ENCODE measurements around the gene ACOT7.

The ACOT7 gene

DNA sequence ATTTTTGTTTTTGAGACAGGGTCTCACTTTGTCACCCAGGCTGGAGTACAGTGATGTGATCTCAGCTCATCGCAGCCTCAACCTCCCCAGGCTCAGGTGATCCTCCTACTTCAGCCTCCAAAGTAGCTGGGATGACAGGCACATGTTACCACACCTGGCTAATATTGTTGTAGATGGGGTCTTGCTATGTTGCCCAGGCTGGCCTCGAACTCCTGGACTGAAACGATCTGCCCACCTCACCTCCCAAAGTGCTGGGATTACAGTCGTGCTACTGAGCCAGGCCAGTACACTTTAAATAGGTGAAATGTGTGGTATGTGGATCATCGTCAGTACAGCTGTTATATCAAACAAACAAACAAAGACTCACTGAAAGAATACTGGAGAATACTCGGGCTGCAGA, 97.7 kb downstream of the ACOT7 start:
- ATAC-seq (ENCODE audit: insufficient read depth, low read depth) = no peak

GRCh38 chr1:6294890-6295556, 98.5 kb downstream of the ACOT7 start:
- Histone ChIP-seq H3K4me2 (ENCODE audit: insufficient read depth, low read length) (no peak overlapping the region), H3K9ac (ENCODE audit: low read depth, low read length) (no peak overlapping the region), H3K9me3 (ENCODE audit: insufficient read depth, low read length, severe bottlenecking) (no peaks in the 10 kb centered on the region), H4K20me1 (ENCODE audit: insufficient read depth, low read length) (peaks cover 35% of the 10 kb centered on the region), H3K36me3 (ENCODE audit: insufficient read depth, low read length) (peaks cover 75% of the 10 kb centered on the region), H2AFZ (ENCODE audit: low read depth, low read length) (no peak overlapping the region), H3K27ac (ENCODE audit: low read length) (no peak overlapping the region), H3K4me1 (ENCODE audit: insufficient read depth, low read length) (no peaks in the 10 kb centered on the region), H3K4me3 (ENCODE audit: low read depth in 1 of 2, low read length in 2 of 2) (no peak overlapping the region), H3K27me3 (ENCODE audit: insufficient read depth, low read length, poor library complexity) (no peaks in the 10 kb centered on the region), H3K79me2 (ENCODE audit: insufficient read depth, low read length) (no peaks in the 10 kb centered on the region)
- no peak for DNase-seq
- ATAC-seq (ENCODE audit: insufficient read depth, low read depth) = no peak
- TF ChIP-seq, protein P1, sequence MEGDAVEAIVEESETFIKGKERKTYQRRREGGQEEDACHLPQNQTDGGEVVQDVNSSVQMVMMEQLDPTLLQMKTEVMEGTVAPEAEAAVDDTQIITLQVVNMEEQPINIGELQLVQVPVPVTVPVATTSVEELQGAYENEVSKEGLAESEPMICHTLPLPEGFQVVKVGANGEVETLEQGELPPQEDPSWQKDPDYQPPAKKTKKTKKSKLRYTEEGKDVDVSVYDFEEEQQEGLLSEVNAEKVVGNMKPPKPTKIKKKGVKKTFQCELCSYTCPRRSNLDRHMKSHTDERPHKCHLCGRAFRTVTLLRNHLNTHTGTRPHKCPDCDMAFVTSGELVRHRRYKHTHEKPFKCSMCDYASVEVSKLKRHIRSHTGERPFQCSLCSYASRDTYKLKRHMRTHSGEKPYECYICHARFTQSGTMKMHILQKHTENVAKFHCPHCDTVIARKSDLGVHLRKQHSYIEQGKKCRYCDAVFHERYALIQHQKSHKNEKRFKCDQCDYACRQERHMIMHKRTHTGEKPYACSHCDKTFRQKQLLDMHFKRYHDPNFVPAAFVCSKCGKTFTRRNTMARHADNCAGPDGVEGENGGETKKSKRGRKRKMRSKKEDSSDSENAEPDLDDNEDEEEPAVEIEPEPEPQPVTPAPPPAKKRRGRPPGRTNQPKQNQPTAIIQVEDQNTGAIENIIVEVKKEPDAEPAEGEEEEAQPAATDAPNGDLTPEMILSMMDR (IDR thresholded peaks at IDR 0.05; ENCODE audit: borderline replicate concordance, extremely low read depth, low read length, poor library complexity, severe bottlenecking) = no peak
- no peak for TF ChIP-seq EZH2 (IDR thresholded peaks at IDR 0.05; ENCODE audit: borderline replicate concordance, low read depth, low read length, severe bottlenecking)

More for the DNA sequence above, 97.7 kb downstream of the ACOT7 start:
- Histone ChIP-seq H3K79me2 (ENCODE audit: insufficient read depth, low read length) (no peaks in the 10 kb centered on the region), H3K27me3 (ENCODE audit: insufficient read depth, low read length, poor library complexity) (no peaks in the 10 kb centered on the region), H3K9me3 (ENCODE audit: insufficient read depth, low read length, severe bottlenecking) (no peaks in the 10 kb centered on the region), H3K9ac (ENCODE audit: low read depth, low read length) (no peak overlapping the region), H3K4me2 (ENCODE audit: insufficient read depth, low read length) (no peak overlapping the region), H3K4me1 (ENCODE audit: insufficient read depth, low read length) (no peaks in the 10 kb centered on the region), H4K20me1 (ENCODE audit: insufficient read depth, low read length) (peaks cover 34% of the 10 kb centered on the region), H3K36me3 (ENCODE audit: insufficient read depth, low read length) (peaks cover 74% of the 10 kb centered on the region), H3K4me3 (ENCODE audit: low read depth in 1 of 2, low read length in 2 of 2) (no peak overlapping the region), H3K27ac (ENCODE audit: low read length) (no peak overlapping the region), H2AFZ (ENCODE audit: low read depth, low read length) (no peak overlapping the region)
- TF ChIP-seq EZH2 (IDR thresholded peaks at IDR 0.05; ENCODE audit: borderline replicate concordance, low read depth, low read length, severe bottlenecking) = no peak
- TF ChIP-seq, protein P1 (IDR thresholded peaks at IDR 0.05; ENCODE audit: borderline replicate concordance, extremely low read depth, low read length, poor library complexity, severe bottlenecking) = no peak
- DNase-seq = no peak

GRCh38 chr1:6294080-6294889, 99.3 kb downstream of the ACOT7 start:
- Histone ChIP-seq H3K4me1 (ENCODE audit: insufficient read depth, low read length) (no peaks in the 10 kb centered on the region), H3K9ac (ENCODE audit: low read depth, low read length) (no peak overlapping the region), H3K36me3 (ENCODE audit: insufficient read depth, low read length) (peaks cover 72% of the 10 kb centered on the region), H3K27ac (ENCODE audit: low read length) (no peak overlapping the region), H2AFZ (ENCODE audit: low read depth, low read length) (no peak overlapping the region), H3K4me2 (ENCODE audit: insufficient read depth, low read length) (no peak overlapping the region), H4K20me1 (ENCODE audit: insufficient read depth, low read length) (peaks cover 29% of the 10 kb centered on the region), H3K9me3 (ENCODE audit: insufficient read depth, low read length, severe bottlenecking) (no peaks in the 10 kb centered on the region), H3K27me3 (ENCODE audit: insufficient read depth, low read length, poor library complexity) (no peaks in the 10 kb centered on the region), H3K4me3 (ENCODE audit: low read depth in 1 of 2, low read length in 2 of 2) (no peak overlapping the region), H3K79me2 (ENCODE audit: insufficient read depth, low read length) (no peaks in the 10 kb centered on the region)
- DNase-seq = no peak
- ATAC-seq (ENCODE audit: insufficient read depth, low read depth) = no peak
- no peak for TF ChIP-seq EZH2 (IDR thresholded peaks at IDR 0.05; ENCODE audit: borderline replicate concordance, low read depth, low read length, severe bottlenecking)
- TF ChIP-seq, protein P1 (IDR thresholded peaks at IDR 0.05; ENCODE audit: borderline replicate concordance, extremely low read depth, low read length, poor library complexity, severe bottlenecking) = no peak
